Prostate gland (tissue), 2 donors: ENCODE data around the gene FCN3.

Experiments used
- CTCF ChIP-seq, 4 experiments: fragments of 200-600 bp in 2 of 4; fragments of 450-650 bp in 2 of 4; sonication (generic) in 2 of 4; IDR thresholded peaks; 1 replicate in 3 of 4; 2 replicates in 1 of 4; pipeline ENCODE4 v1.5.1; 2016 to 2019; ENCODE audit warnings: antibody characterized with exemption in 4 of 4, mild to moderate bottlenecking in 2 of 4, moderate library complexity in 2 of 4
- POLR2A ChIP-seq: fragments of 450-650 bp; IDR thresholded peaks from one replicate; pipeline ENCODE4 v1.6.1; 2016; ENCODE audit warnings: antibody characterized with exemption, mild to moderate bottlenecking

- no peak for TF ChIP-seq POLR2A
- peak; percentile 89 to 96 (median 94) for TF ChIP-seq CTCF (IDR thresholded peaks at IDR 0.05)
Observed at GRCh38 chr1:27388337-27389005, 13.8 kb upstream of the FCN3 start.
